ENCODE data around the gene PSMF1. TPM values are rescaled to one million over a fixed set of nuclear protein-coding genes. Genes with fewer than 3 reads are reported as not detected.

Gene PSMF1
- total RNA-seq, 1 experiment from 2014 or later, result 153 TPM

- peaks cover 10 to 21% of the 10 kb centered on the region in 2 experiments; a peak in 3 of 4 replicates for H3K36me3 ChIP-seq (ENCODE audit: control insufficient read depth in 1 of 2, insufficient read depth in 2 of 2, low read length in 2 of 2)
- H3K9me3 ChIP-seq (ENCODE audit: control insufficient read depth in 1 of 2, insufficient read depth in 1 of 2, low read depth in 1 of 2, low read length in 2 of 2), result no peaks in the 10 kb centered on the region
- no peak for ATAC-seq
- H3K27me3 ChIP-seq (ENCODE audit: insufficient read depth, low read length), result no peaks in the 10 kb centered on the region
- no peak overlapping the region for H3K4me3 ChIP-seq (replicated peaks in 1 of 2; ENCODE audit: low read depth in 1 of 2, low read length in 2 of 2)
- peaks cover 78% of the 10 kb centered on the region for H3K79me2 ChIP-seq (ENCODE audit: insufficient read depth, low read length)
- TF ChIP-seq SIN3A (IDR thresholded peaks at IDR 0.05; ENCODE audit: low read depth), result no peak
- TF ChIP-seq ZNF274 (IDR thresholded peaks at IDR 0.05; ENCODE audit: low read depth, low read length), result no peak
- peaks cover 14 to 19% of the 10 kb centered on the region in 2 experiments for H3K4me1 ChIP-seq (ENCODE audit: control insufficient read depth in 1 of 2, insufficient read depth in 2 of 2, low read length in 2 of 2)
- DNase-seq (ENCODE audit: low read depth, low spot score), result no peak
- H3K9me2 ChIP-seq (ENCODE audit: insufficient read depth), result no peaks in the 10 kb centered on the region
- no peak overlapping the region for H3K9ac ChIP-seq (ENCODE audit: low read length)
- no peaks in the 10 kb centered on the region; the same call in 1 of the 2 replicates for H4K20me1 ChIP-seq (ENCODE audit: insufficient read depth)
- H3K27ac ChIP-seq (ENCODE audit: low read depth, low read length), result no peak overlapping the region
- BruUV-seq (replicated peaks), result no TSS peak
- intact Hi-C loops (cut with micrococcal nuclease), result no loop called here
- no peak overlapping the region for H2AFZ ChIP-seq (ENCODE audit: low read depth, low read length, poor library complexity, severe bottlenecking)
- CTCF ChIA-PET, result interaction anchor here (0.7 kb wide), 1 partner anchor 11 kb away, joined by 3 read pairs; no protein-coding TSS in a partner anchor
- H3K4me2 ChIP-seq (ENCODE audit: low read length), result no peak overlapping the region
- POLR2A ChIA-PET, result interaction anchor here (0.6 kb wide), 1 partner anchor 303 kb away, joined by 3 read pairs; no protein-coding TSS in a partner anchor
- RAD21 ChIA-PET (ENCODE audit: low non-redundant PET in 1 of 2, low total read pairs in 2 of 2, uncharacterized antibody in 2 of 2, unreplicated experiment in 2 of 2), result no interaction called here
Measured at GRCh38 chr20:1121429-1121828, 3.0 kb downstream of the PSMF1 start.

- H3K4me1 ChIP-seq (ENCODE audit: control insufficient read depth in 1 of 2, insufficient read depth in 2 of 2, low read length in 2 of 2), result peaks cover 14 to 17% of the 10 kb centered on the region in 2 experiments
- POLR2A ChIA-PET, result no interaction called here
- no peak overlapping the region for H3K4me3 ChIP-seq (replicated peaks in 1 of 2; ENCODE audit: low read depth in 1 of 2, low read length in 2 of 2)
- no peak overlapping the region for H3K27ac ChIP-seq (ENCODE audit: low read depth, low read length)
- RAD21 ChIA-PET (ENCODE audit: low non-redundant PET in 1 of 2, low total read pairs in 2 of 2, uncharacterized antibody in 2 of 2, unreplicated experiment in 2 of 2), result no interaction called here
- no peaks in the 10 kb centered on the region; the same call in 1 of the 2 replicates for H4K20me1 ChIP-seq (ENCODE audit: insufficient read depth)
- intact Hi-C loops (cut with micrococcal nuclease), result no loop called here
- H3K9me2 ChIP-seq (ENCODE audit: insufficient read depth), result no peaks in the 10 kb centered on the region
- no peak overlapping the region for H2AFZ ChIP-seq (ENCODE audit: low read depth, low read length, poor library complexity, severe bottlenecking)
- H3K9me3 ChIP-seq (ENCODE audit: control insufficient read depth in 1 of 2, insufficient read depth in 1 of 2, low read depth in 1 of 2, low read length in 2 of 2), result no peaks in the 10 kb centered on the region
- no TSS peak for BruUV-seq (replicated peaks)
- H3K4me2 ChIP-seq (ENCODE audit: low read length), result no peak overlapping the region
- peaks cover 83% of the 10 kb centered on the region for H3K79me2 ChIP-seq (ENCODE audit: insufficient read depth, low read length)
- peaks cover 18 to 31% of the 10 kb centered on the region in 2 experiments for H3K36me3 ChIP-seq (ENCODE audit: control insufficient read depth in 1 of 2, insufficient read depth in 2 of 2, low read length in 2 of 2)
- ATAC-seq, result no peak
- no peak for DNase-seq (ENCODE audit: low read depth, low spot score)
- CTCF ChIA-PET, result interaction anchor here (0.7 kb wide), 1 partner anchor 10 kb away, joined by 3 read pairs; no protein-coding TSS in a partner anchor
- no peaks in the 10 kb centered on the region for H3K27me3 ChIP-seq (ENCODE audit: insufficient read depth, low read length)
- H3K9ac ChIP-seq (ENCODE audit: low read length), result no peak overlapping the region
- TF ChIP-seq, protein P1, sequence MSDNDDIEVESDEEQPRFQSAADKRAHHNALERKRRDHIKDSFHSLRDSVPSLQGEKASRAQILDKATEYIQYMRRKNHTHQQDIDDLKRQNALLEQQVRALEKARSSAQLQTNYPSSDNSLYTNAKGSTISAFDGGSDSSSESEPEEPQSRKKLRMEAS (IDR thresholded peaks at IDR 0.05), result no peak
- TF ChIP-seq YY1 (IDR thresholded peaks at IDR 0.05; ENCODE audit: extremely low read depth, insufficient replicate concordance, low read depth, low read length) (no peak), EGR1 (IDR thresholded peaks at IDR 0.05; ENCODE audit: low read depth) (no peak), POLR2AphosphoS5 (IDR thresholded peaks at IDR 0.05; ENCODE audit: low read depth, low read length) (no peak), CEBPB (IDR thresholded peaks at IDR 0.05; ENCODE audit: low read depth) (no peak), TCF7L2 (IDR thresholded peaks at IDR 0.05; ENCODE audit: borderline replicate concordance, extremely low read depth, insufficient read depth, insufficient read length) (no peak), ELF1 (IDR thresholded peaks at IDR 0.05; ENCODE audit: borderline replicate concordance, low read depth) (no peak), POLR2A (IDR thresholded peaks at IDR 0.05; ENCODE audit: borderline replicate concordance, extremely low read depth, insufficient read depth, insufficient read length) (no peak), RAD21 (IDR thresholded peaks at IDR 0.05; ENCODE audit: low read depth) (no peak), EZH2phosphoT487 (IDR thresholded peaks at IDR 0.05; ENCODE audit: borderline replicate concordance) (no peak), SRF (IDR thresholded peaks at IDR 0.05; ENCODE audit: low read depth) (no peak), EZH2 (IDR thresholded peaks at IDR 0.05) (no peak)
- TF ChIP-seq, protein P2, sequence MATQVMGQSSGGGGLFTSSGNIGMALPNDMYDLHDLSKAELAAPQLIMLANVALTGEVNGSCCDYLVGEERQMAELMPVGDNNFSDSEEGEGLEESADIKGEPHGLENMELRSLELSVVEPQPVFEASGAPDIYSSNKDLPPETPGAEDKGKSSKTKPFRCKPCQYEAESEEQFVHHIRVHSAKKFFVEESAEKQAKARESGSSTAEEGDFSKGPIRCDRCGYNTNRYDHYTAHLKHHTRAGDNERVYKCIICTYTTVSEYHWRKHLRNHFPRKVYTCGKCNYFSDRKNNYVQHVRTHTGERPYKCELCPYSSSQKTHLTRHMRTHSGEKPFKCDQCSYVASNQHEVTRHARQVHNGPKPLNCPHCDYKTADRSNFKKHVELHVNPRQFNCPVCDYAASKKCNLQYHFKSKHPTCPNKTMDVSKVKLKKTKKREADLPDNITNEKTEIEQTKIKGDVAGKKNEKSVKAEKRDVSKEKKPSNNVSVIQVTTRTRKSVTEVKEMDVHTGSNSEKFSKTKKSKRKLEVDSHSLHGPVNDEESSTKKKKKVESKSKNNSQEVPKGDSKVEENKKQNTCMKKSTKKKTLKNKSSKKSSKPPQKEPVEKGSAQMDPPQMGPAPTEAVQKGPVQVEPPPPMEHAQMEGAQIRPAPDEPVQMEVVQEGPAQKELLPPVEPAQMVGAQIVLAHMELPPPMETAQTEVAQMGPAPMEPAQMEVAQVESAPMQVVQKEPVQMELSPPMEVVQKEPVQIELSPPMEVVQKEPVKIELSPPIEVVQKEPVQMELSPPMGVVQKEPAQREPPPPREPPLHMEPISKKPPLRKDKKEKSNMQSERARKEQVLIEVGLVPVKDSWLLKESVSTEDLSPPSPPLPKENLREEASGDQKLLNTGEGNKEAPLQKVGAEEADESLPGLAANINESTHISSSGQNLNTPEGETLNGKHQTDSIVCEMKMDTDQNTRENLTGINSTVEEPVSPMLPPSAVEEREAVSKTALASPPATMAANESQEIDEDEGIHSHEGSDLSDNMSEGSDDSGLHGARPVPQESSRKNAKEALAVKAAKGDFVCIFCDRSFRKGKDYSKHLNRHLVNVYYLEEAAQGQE (IDR thresholded peaks at IDR 0.05; ENCODE audit: low read depth), result no peak
Measured at GRCh38 chr20:1122388-1123315, 4.2 kb downstream of the PSMF1 start.
